CD14-positive monocyte (primary cell): ENCODE measurements around the gene GNAL. TPM values are rescaled to one million over a fixed set of nuclear protein-coding genes. Genes with fewer than 3 reads are reported as not detected.

Experiments
- DNase-seq, 3 donors: peaks; one replicate each; pipeline ENCODE4 v3.0.0-alpha.2; 2011 to 2022
- H2AFZ ChIP-seq: 2 replicates; pipeline ENCODE4 v1.6.0; 2012; ENCODE audit warnings: mild to moderate bottlenecking, low read depth, low read length, inconsistent platforms; ENCODE audit not compliant: insufficient read depth, poor library complexity, severe bottlenecking
- H3K27ac ChIP-seq, 2 donors: 1 replicate in 1 of 2; 2 replicates in 1 of 2; pipeline ENCODE4 v1.5.1; 2012 to 2013; ENCODE audit warnings: low read length in 2 of 2, control low read depth in 1 of 2, inconsistent platforms in 1 of 2, low read depth in 1 of 2, mild to moderate bottlenecking in 1 of 2
- H3K27me3 ChIP-seq, 2 donors: one replicate each; pipeline versions ENCODE4 v1.6.0 to v1.6.1; 2011 to 2013; ENCODE audit warnings: low read length in 2 of 2; ENCODE audit not compliant: control insufficient read depth in 2 of 2, insufficient read depth in 2 of 2
- H3K36me3 ChIP-seq, 2 donors: replicated peaks in 1 of 2; 1 replicate in 1 of 2; 2 replicates in 1 of 2; pipeline versions ENCODE4 v1.5.1 to v1.6.1; 2012 to 2013; ENCODE audit warnings: low read length in 2 of 2, control low read depth in 1 of 2, inconsistent platforms in 1 of 2, mild to moderate bottlenecking in 1 of 2; ENCODE audit not compliant: insufficient read depth in 2 of 2, control insufficient read depth in 1 of 2
- H3K4me1 ChIP-seq, 2 donors: 1 replicate in 1 of 2; 2 replicates in 1 of 2; pipeline versions ENCODE4 v1.5.1 to v1.6.1; 2012 to 2013; ENCODE audit warnings: low read length in 2 of 2, control low read depth in 1 of 2, inconsistent platforms in 1 of 2, mild to moderate bottlenecking in 1 of 2, moderate library complexity in 1 of 2; ENCODE audit not compliant: insufficient read depth in 2 of 2, control insufficient read depth in 1 of 2
- H3K4me2 ChIP-seq: replicated peaks from 2 replicates; pipeline ENCODE3; 2012; ENCODE audit warnings: low read length, moderate library complexity, mild to moderate bottlenecking; ENCODE audit not compliant: poor library complexity, severe bottlenecking; ENCODE audit errors: extremely low read depth
- H3K4me3 ChIP-seq, 3 experiments: fragments of 200-600 bp in 1 of 3; sonication (generic) in 1 of 3; replicated peaks in 1 of 3; 1 replicate in 2 of 3; 2 replicates in 1 of 3; pipeline ENCODE4 v1.5.1; 2011 to 2013; ENCODE audit warnings: low read length in 3 of 3, mild to moderate bottlenecking in 3 of 3, control low read depth in 2 of 3, low read depth in 2 of 3, inconsistent platforms in 1 of 3, moderate library complexity in 1 of 3
- H3K79me2 ChIP-seq: 2 replicates; pipeline ENCODE4 v1.6.0; 2012; ENCODE audit warnings: mild to moderate bottlenecking, control low read depth, inconsistent platforms, low read length, moderate library complexity; ENCODE audit not compliant: insufficient read depth
- H3K9ac ChIP-seq: 2 replicates; pipeline ENCODE4 v1.6.0; 2017; ENCODE audit warnings: low read length, mild to moderate bottlenecking; ENCODE audit not compliant: insufficient read depth, poor library complexity, severe bottlenecking
- H3K9me3 ChIP-seq, 2 donors: replicated peaks in 1 of 2; 1 replicate in 1 of 2; 2 replicates in 1 of 2; pipeline versions ENCODE4 v1.5.1 to v1.6.1; 2012 to 2013; ENCODE audit warnings: low read length in 2 of 2, control low read depth in 1 of 2; ENCODE audit not compliant: control insufficient read depth in 1 of 2, insufficient read depth in 1 of 2
- H4K20me1 ChIP-seq: 2 replicates; pipeline ENCODE4 v1.6.0; 2012; ENCODE audit warnings: mild to moderate bottlenecking, low read length, control low read depth, moderate library complexity; ENCODE audit not compliant: insufficient read depth
- H3K27ac Mint-ChIP-seq, 7 donors: one replicate each; pipeline ENCODE4 v1.8.0; 2020; ENCODE audit warnings: mild to moderate bottlenecking in 7 of 7, mixed read lengths in 7 of 7, moderate library complexity in 6 of 7, inconsistent platforms in 2 of 7
- H3K27me3 Mint-ChIP-seq, 3 donors: one replicate each; pipeline ENCODE4 v1.8.0; 2021 to 2022; ENCODE audit warnings: low read depth in 3 of 3, mild to moderate bottlenecking in 3 of 3, mixed read lengths in 3 of 3, moderate library complexity in 3 of 3, inconsistent platforms in 1 of 3
- H3K36me3 Mint-ChIP-seq, 2 donors: one replicate each; pipeline ENCODE4 v1.8.0; 2020; ENCODE audit warnings: mixed read lengths in 2 of 2, inconsistent platforms in 1 of 2, mild to moderate bottlenecking in 1 of 2
- H3K4me1 Mint-ChIP-seq: one replicate; pipeline ENCODE4 v1.8.0; 2020; ENCODE audit warnings: mild to moderate bottlenecking, mixed read lengths
- H3K4me3 Mint-ChIP-seq, 2 donors: one replicate each; pipeline ENCODE4 v1.8.0; 2020; ENCODE audit warnings: mild to moderate bottlenecking in 2 of 2, mixed read lengths in 2 of 2, moderate library complexity in 1 of 2
- H3K9me3 Mint-ChIP-seq, 7 donors: one replicate each; pipeline ENCODE4 v1.8.0; 2020 to 2022; ENCODE audit warnings: mixed read lengths in 7 of 7, mild to moderate bottlenecking in 6 of 7, moderate library complexity in 6 of 7, inconsistent platforms in 2 of 7
- WGBS: methylation state at CpG from one replicate; pipeline ENCODE4 v1.1.5; 2013; ENCODE audit warnings: missing lambda C conversion rate; ENCODE audit not compliant: insufficient coverage; 5-methylcytosine and 5-hydroxymethylcytosine counted together
- intact Hi-C, 2 donors: fragments of 100-400 bp; cut with micrococcal nuclease; formaldehyde crosslinking; loops; one replicate each; pipeline versions ENCODE4 v1.15.0 to v1.15.1; 2023
- polyA plus RNA-seq, 3 donors: library from polyadenylated mRNA; depleted of rRNA in 1 of 3; unstranded in 2 of 3; stranded (reverse) in 1 of 3; fragments of 300-500 nt in 2 of 3; fragments of >200 nt in 1 of 3; fragmentation: Illumina TruSeq in 2 of 3; gene quantifications; 1 replicate in 2 of 3; 2 replicates in 1 of 3; pipeline ENCODE4 v1.2.3, GENCODE V29; 2012 to 2021
- TF ChIP-seq, protein P1 (sequence below): fragments of 200-600 bp; IDR thresholded peaks from one replicate; pipeline ENCODE4 v1.8.0; 2022; ENCODE audit warnings: antibody characterized with exemption, mild to moderate bottlenecking

Gene GNAL
- polyA plus RNA-seq, 3 donors: 0.01 to 0.03 TPM; not detected in 1

GRCh38 chr18:11750171-11750570, 61.1 kb downstream of the GNAL start:
- H3K27me3 ChIP-seq: peaks cover 34 to 65% of the 10 kb centered on the region in 2 donors
- H3K79me2 ChIP-seq: no peaks in the 10 kb centered on the region
- no peak overlapping the region for H3K27ac ChIP-seq
- WGBS: 94% methylated on average over 15 of the region's 16 CpGs
- Mint-ChIP-seq H3K9me3 (peaks cover 0 to 10% (median 5%) of the 10 kb centered on the region in 7 donors), H3K27me3 (peaks cover 53 to 83% (median 65%) of the 10 kb centered on the region in 3 donors), H3K4me1 (peaks cover 9% of the 10 kb centered on the region), H3K27ac (no peak overlapping the region), H3K4me3 (peak overlapping the region in 1 of 2 donors; percentile 85), H3K36me3 (peaks cover 0 to 4% of the 10 kb centered on the region in 2 donors)
- TF ChIP-seq, protein P1, sequence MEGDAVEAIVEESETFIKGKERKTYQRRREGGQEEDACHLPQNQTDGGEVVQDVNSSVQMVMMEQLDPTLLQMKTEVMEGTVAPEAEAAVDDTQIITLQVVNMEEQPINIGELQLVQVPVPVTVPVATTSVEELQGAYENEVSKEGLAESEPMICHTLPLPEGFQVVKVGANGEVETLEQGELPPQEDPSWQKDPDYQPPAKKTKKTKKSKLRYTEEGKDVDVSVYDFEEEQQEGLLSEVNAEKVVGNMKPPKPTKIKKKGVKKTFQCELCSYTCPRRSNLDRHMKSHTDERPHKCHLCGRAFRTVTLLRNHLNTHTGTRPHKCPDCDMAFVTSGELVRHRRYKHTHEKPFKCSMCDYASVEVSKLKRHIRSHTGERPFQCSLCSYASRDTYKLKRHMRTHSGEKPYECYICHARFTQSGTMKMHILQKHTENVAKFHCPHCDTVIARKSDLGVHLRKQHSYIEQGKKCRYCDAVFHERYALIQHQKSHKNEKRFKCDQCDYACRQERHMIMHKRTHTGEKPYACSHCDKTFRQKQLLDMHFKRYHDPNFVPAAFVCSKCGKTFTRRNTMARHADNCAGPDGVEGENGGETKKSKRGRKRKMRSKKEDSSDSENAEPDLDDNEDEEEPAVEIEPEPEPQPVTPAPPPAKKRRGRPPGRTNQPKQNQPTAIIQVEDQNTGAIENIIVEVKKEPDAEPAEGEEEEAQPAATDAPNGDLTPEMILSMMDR: no peak
- no peak for DNase-seq
- H3K9me3 ChIP-seq: no peaks in the 10 kb centered on the region
- H3K4me2 ChIP-seq: no peak overlapping the region
- H3K9ac ChIP-seq: no peak overlapping the region
- no peaks in the 10 kb centered on the region for H3K36me3 ChIP-seq
- no peak overlapping the region for H3K4me3 ChIP-seq
- H3K4me1 ChIP-seq: no peaks in the 10 kb centered on the region
- no peaks in the 10 kb centered on the region for H4K20me1 ChIP-seq
- intact Hi-C loops: no loop called here
- H2AFZ ChIP-seq: no peak overlapping the region

- H3K27me3 Mint-ChIP-seq: peaks cover 59 to 89% (median 70%) of the 10 kb centered on the region in 3 donors
- intact Hi-C loops: no loop called here
- Histone ChIP-seq H4K20me1 (no peaks in the 10 kb centered on the region), H3K79me2 (no peaks in the 10 kb centered on the region), H3K9ac (no peak overlapping the region), H2AFZ (no peak overlapping the region), H3K36me3 (no peaks in the 10 kb centered on the region), H3K4me2 (no peak overlapping the region), H3K9me3 (no peaks in the 10 kb centered on the region), H3K27ac (no peak overlapping the region), H3K4me3 (no peak overlapping the region), H3K27me3 (peaks cover 37 to 67% of the 10 kb centered on the region in 2 donors), H3K4me1 (no peaks in the 10 kb centered on the region)
- H3K36me3 Mint-ChIP-seq: peaks cover 0 to 4% of the 10 kb centered on the region in 2 donors
- no peak overlapping the region for H3K27ac Mint-ChIP-seq
- TF ChIP-seq, protein P1: no peak
- WGBS: 82% methylated on average over 21 of the region's 32 CpGs
- H3K4me1 Mint-ChIP-seq: peaks cover 9% of the 10 kb centered on the region
- peaks cover 0 to 10% (median 5%) of the 10 kb centered on the region in 7 donors for H3K9me3 Mint-ChIP-seq
- no peak for DNase-seq
- peak overlapping the region in 1 of 2 donors; percentile 85 for H3K4me3 Mint-ChIP-seq
These were observed 61.7 kb downstream of the GNAL start for GRCh38 chr18:11750581-11751310.
